GM04503 (cell line): ENCODE measurements around the gene LONRF3.

ENCODE experiments used
- DNase-seq: peaks from one replicate; pipeline ENCODE4 v3.0.0-alpha.2; 2012; ENCODE audit warnings: low read depth

The LONRF3 gene

DNA sequence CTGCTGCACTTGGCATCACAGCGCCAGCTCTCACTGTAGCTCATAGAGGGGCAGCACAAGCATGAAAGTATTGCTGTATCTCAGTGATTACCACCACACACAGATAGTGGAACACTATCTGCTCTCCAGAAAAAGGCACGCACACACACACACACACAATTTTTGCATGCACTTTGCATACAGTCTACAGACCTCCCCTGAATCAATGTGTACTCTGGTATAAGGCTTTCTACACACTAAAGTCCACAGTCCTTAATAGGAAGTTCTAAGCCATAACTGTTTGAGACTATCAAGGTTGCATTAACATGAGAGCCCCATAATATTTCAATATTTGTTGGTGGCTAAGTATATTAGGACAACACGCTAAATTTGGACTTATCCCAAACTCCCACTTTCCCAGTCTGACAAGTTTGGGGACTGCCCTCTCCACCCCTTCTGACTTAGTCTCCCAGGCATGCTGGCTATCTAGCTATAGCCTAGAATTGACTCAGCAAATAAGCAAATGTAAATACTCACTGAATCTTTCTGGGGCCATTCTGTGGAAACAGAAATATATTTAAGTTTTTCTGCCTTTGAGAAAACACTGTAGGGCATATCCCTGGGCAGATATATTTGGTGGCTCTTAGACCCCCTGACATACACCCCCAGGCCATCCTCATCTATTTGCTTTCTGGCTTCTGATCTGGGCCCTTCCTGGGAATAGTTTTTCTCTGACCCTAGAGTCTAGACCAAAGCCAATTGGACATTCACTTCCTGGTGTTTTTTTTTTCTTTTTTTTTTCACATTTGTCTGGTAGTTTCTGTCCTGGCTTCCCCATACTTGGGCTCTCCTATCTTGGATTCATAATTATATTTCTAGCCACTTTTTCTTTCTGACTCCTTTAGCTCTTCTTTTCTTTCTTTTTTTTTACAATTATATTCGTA lies 62.0 kb downstream of the LONRF3 start:
- DNase-seq = no peak

DNA sequence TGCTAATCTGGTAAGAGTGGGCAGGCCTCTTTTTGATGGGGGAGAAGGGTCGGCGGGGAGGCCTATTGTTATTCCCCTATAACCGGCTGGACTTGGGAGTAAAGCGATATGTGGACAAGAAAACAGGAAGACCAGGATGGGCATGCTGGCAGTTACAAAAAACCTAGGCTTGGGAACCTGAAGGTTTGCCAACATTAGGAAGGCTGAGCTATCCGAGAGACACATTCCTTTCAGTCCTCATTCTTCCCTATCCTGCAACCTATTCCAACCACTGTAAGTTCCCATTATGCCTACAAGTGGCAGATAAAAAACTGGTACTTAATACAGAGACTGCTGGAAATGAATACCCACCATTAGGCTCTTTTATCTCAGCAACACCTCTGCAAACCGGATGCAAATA lies 66.0 kb downstream of the LONRF3 start:
- no peak for DNase-seq

DNA sequence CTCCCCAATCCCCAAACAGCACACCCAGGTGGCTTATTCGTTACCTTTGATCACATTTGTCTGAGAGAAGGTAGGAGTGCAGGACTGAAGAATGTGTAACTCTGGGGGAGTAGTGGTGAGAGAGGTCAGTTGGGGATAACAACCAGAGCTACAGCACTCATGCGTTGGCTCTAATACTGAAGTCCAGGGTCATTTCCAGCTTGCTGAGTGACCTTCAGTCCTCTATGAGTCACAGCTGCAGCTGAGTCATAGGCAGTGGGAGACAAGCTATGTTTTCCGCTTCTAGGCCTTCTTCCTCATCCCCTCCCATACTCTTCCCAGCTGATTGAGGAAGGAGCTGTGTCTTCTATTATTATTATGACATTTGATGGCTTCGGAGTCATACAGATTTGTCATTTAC lies 66.8 kb downstream of the LONRF3 start:
- DNase-seq = peak; percentile 46

DNA sequence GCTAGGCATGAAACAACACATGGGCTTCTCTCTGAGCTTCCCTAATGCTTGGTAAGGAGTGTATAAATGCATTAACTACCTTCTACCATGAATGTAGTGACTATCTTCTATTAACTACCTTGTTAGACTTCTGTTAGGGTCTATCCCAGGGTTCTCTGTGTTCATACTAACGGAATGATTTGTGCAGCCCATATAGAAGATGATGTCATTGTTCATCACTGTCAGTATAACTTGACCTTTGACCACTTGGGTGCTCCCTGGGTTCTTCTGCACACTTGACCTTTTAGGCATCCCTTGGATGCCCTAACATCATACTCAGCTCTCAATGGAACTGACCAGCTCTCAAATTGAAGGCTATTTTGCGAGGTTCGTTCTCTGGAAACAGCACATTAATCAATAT lies 67.6 kb downstream of the LONRF3 start:
- DNase-seq = no peak

DNA sequence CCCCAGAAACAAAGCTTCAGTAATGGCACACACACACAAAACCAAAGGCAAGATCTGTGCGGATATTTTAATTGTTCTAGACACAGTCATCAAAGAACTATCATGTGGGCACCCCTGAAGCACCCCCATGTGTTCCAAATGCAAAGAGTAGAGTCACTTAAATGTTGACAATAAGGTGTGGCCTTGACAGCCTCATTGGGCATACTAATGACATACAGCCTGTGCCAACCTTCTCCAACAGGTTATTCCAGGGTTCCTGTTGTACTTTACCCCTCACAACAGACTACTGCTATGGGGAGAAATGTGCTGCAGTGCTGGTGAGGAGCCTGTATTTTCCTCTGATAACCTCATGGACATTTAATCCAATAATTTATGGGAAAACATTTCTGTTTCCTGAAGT lies 68.6 kb downstream of the LONRF3 start:
- DNase-seq = no peak

DNA sequence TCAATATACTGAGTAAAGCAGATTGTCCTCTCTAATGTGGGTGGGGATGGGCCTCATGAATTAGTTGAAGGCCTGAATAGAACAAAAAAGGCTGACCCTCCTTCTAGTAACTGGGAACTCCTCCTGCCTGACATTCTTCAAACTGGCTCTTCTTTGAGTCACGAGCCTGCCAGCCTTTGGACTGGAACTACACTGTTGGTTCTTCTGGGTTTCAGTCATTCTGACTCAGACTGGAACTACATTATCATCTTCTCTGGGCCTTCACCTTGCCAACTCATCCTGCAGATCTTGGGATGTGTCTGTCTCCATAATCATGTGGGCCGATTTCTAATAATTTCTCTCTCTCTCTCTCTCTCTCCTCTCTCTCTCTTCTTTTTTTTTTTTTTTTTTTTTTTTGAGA lies 71.5 kb downstream of the LONRF3 start:
- DNase-seq = no peak

DNA sequence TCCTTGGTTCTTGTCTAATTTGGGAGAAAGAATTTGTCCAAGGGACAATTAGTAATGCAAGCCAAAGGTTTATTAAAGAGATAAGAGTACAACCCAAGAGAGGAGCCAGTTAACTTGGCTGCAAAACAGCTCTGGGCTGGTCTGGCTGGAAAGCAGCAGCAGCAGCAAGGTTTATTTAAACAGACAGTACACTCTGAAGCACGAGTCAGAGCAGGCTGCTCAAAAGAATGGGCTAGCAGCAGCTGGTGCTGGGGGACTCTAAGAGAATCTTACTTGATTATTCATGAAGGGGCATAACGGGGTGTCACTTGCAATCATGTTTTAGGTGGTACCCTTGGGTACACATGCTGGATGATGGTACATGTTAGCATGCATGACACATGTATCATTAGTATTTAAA lies 81.3 kb downstream of the LONRF3 start:
- no peak for DNase-seq

DNA sequence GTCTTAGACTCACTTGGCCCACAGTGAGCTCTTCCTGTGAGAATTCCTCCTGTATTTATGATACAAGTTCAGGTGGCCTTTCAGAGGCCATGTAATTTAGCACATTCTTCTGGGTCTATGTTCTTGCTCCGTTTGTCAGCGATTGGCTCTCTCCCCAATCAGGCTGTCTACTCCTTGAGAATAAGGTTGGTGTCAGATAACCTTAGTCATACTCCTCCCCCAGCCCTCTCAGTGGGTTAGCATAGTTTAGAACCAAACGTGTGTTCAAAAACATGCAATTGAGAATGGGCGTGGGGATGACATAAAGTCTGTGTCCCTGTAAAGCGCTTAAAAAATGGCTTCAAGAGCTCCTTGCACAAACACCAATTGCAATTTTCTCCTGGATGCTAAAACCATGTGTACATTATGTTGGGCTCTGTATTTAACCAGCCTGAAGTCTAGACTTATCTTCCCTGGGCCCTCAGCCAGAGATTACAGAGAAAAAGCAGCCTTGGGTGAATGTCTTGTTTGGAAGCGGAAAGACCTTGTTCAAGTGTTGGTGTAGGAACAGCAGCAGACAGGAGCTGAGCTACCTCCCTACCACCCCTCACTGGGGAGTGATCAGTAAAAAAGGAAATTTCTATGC lies 88.4 kb downstream of the LONRF3 start:
- no peak for DNase-seq

DNA sequence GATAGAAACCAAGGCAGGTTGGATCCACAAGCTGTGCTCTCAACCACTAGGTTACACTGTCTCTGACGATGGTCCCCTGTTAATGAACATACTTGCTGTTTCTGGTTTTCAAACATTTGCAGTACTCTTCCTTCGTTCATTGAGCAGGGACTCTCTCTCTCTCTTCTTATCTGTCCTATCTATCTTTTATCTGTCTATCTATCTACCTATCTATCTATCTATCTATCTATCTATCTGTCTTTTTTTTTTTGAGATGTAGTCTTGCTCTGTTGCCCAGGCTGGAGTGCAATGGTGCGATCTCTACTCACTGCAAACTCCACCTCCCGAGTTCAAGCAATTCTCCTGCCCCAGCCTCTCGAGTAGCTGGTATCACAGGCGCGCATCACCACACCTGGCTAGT lies 89.0 kb downstream of the LONRF3 start:
- DNase-seq = no peak

DNA sequence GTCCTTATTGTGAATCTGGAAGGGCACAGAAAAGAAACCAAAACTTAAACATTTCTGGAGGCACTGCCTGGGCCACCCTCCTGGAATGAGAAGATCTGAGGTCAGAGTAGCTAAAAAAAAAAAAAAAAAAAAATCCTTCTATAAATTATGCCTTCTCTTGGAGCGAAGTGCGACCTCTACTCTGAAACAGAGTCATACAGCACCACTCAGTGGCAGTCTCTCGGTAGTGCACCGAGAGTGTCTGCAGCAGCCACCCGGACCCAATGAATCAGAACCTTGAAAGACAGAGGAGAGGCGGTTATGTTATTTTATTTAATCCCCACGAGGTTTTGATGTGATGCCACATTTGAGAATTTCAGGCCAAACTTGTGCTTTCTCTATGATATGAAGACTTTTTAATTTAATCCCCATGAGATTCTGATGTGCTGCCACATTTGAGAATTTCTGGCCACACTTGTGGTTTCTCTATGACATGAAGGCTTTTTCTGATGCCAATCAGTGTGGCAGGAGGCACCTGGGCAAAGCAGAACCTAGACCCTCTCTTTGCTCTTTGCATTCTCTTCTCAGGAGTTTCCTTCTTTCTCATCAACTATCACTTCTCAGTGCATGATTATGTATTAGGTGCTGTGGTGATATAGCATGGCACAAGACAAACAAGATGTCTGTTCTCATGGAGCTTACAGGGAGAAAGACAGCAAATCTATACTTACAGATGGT lies 92.8 kb downstream of the LONRF3 start:
- DNase-seq = peak; percentile 6
